ENCODE results near the gene HAGHL.
"Not testable (repeated sequence)": the region's sequence is repeated elsewhere in the genome, so short reads cannot be mapped to it uniquely, and the experiment has no call there.

Gene HAGHL

DNA sequence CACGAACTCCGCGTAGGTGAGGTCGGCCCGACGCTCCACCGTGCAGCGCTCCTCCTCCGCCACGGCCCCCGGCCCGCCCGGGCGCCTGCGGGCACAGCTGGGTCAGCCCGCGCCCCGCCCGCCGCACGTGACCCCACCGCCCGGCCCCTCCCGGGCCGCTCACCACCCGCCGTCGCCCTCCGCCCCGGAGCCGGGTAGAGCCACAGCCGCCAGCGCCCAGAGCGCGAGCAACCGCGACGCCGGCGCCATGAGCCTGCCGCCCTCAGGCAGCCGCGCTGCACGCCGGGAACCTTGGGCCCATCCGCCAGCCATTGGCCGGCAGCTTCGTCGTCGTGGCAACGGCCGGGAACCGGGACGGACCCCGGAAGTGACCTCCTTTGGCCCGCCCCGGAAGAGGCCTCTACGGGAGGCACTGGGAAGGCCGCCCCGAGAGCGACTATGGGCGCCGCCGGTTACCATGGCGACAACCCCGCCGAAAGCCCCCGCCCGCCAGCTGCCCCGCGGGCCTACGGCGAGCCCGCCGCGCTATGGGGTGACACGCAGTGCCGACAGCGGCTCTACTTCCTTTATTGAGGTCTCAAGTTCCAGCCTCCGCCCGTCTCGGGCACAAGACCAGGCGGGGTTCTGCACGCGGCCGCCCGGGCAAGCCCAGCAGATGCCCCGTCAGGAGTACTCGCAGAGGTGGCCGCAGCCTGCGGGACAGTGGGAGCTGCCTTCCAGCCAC lies 42.7 kb upstream of the HAGHL start, which contains the start of gene JMJD8:
JMJD8 (minus strand) TSS at position 264 of the 724 bp plus-strand sequence; CDS start at position 249, 15 bp downstream.
- Mint-ChIP-seq H3K4me3 (peak within 1 kb of the TSS; percentile 84), H3K27ac (peak within 1 kb of the TSS; percentile 87), H3K9me3 (no peaks in the 10 kb centered on the region), H3K27me3 (no peaks in the 10 kb centered on the region), H3K4me1 (ENCODE audit: low read depth) (peaks cover 72% of the 10 kb centered on the region), H3K36me3 (ENCODE audit: low read depth) (peaks cover 71% of the 10 kb centered on the region)
- intact Hi-C loops (cut with micrococcal nuclease) = no loop called here

GRCh38 chr16:684961-685696 lies 41.8 kb upstream of the HAGHL start:
- peak overlapping the region; percentile 87 for H3K27ac Mint-ChIP-seq
- intact Hi-C loops (cut with micrococcal nuclease) = no loop called here
- peaks cover 77% of the 10 kb centered on the region for H3K36me3 Mint-ChIP-seq (ENCODE audit: low read depth)
- H3K27me3 Mint-ChIP-seq = no peaks in the 10 kb centered on the region
- H3K4me1 Mint-ChIP-seq (ENCODE audit: low read depth) = peaks cover 75% of the 10 kb centered on the region
- no peaks in the 10 kb centered on the region for H3K9me3 Mint-ChIP-seq
- H3K4me3 Mint-ChIP-seq = no peak overlapping the region

DNA sequence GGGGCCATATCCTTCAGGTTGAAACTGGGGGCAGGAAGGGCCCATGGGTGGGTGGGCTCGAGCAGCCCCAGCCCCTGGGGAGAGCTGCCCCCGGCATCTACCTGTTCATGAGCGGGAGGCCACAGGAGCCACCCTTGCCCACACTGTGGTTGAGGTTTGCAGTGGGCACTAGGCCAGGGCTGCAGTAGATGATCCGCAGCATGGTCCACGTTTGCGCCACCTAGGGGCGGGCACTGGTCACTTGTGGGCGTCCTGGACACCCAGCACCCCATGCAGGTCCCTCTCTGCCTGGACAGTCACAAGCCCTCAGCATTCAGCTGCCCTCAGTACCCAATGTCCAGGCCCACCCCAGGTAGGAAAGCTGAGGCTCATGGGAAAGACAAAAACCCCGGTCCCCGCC lies 40.9 kb upstream of the HAGHL start:
- intact Hi-C loops (cut with micrococcal nuclease) = no loop called here
- Mint-ChIP-seq H3K9me3 (no peaks in the 10 kb centered on the region), H3K4me1 (ENCODE audit: low read depth) (peaks cover 76% of the 10 kb centered on the region), H3K27me3 (peaks cover 4% of the 10 kb centered on the region), H3K36me3 (ENCODE audit: low read depth) (peaks cover 76% of the 10 kb centered on the region), H3K27ac (peak overlapping the region; percentile 87), H3K4me3 (peak overlapping the region; percentile 17)

GRCh38 chr16:686459-687260 lies 40.2 kb upstream of the HAGHL start:
- peaks cover 72% of the 10 kb centered on the region for H3K4me1 Mint-ChIP-seq (ENCODE audit: low read depth)
- H3K4me3 Mint-ChIP-seq = no peak overlapping the region
- peaks cover 11% of the 10 kb centered on the region for H3K27me3 Mint-ChIP-seq
- no peaks in the 10 kb centered on the region for H3K9me3 Mint-ChIP-seq
- intact Hi-C loops (cut with micrococcal nuclease) = no loop called here
- H3K27ac Mint-ChIP-seq = no peak overlapping the region
- H3K36me3 Mint-ChIP-seq (ENCODE audit: low read depth) = peaks cover 69% of the 10 kb centered on the region

- intact Hi-C loops (cut with micrococcal nuclease) = no loop called here
- no peak overlapping the region for H3K4me3 Mint-ChIP-seq
Measured at GRCh38 chr16:687499-687898, 39.4 kb upstream of the HAGHL start.

GRCh38 chr16:689175-689897 lies 37.6 kb upstream of the HAGHL start:
- Mint-ChIP-seq H3K9me3 (no peaks in the 10 kb centered on the region), H3K27ac (peak overlapping the region; percentile 93), H3K4me3 (peak overlapping the region; percentile 97), H3K27me3 (peaks cover 35% of the 10 kb centered on the region), H3K4me1 (ENCODE audit: low read depth) (peaks cover 54% of the 10 kb centered on the region), H3K36me3 (ENCODE audit: low read depth) (peaks cover 42% of the 10 kb centered on the region)
- intact Hi-C loops (cut with micrococcal nuclease) = no loop called here

More at GRCh38 chr16:687499-687898, 39.4 kb upstream of the HAGHL start:
- Mint-ChIP-seq H3K9me3 (no peaks in the 10 kb centered on the region), H3K36me3 (ENCODE audit: low read depth) (peaks cover 61% of the 10 kb centered on the region), H3K4me1 (ENCODE audit: low read depth) (peaks cover 63% of the 10 kb centered on the region), H3K27me3 (peaks cover 18% of the 10 kb centered on the region), H3K27ac (no peak overlapping the region)

DNA sequence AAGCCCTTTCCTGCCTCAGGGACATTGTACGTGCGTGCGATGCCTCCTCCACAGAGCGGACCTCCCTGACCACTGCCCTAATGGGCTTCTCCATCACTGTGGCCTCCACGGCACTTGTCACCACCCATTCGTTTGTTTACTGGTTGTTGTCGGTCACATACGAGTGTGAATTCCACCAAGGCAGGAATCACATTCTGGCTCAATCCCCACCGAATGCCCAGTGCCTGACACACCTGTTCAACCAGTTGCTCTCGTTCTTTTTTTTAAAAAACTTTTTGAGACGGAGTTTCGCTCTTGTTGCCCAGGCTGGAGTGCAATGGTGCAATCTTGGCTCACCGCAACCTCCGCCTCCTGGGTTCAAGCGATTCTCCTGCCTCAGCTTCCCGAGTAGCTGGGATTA lies 35.7 kb upstream of the HAGHL start:
- Mint-ChIP-seq H3K4me1 (ENCODE audit: low read depth) (peaks cover 47% of the 10 kb centered on the region), H3K27ac (peak overlapping the region; percentile 93), H3K36me3 (ENCODE audit: low read depth) (peaks cover 23% of the 10 kb centered on the region), H3K27me3 (peaks cover 52% of the 10 kb centered on the region), H3K4me3 (peak overlapping the region; percentile 49)
- intact Hi-C loops (cut with micrococcal nuclease); H3K9me3 Mint-ChIP-seq: not testable (repeated sequence)

DNA sequence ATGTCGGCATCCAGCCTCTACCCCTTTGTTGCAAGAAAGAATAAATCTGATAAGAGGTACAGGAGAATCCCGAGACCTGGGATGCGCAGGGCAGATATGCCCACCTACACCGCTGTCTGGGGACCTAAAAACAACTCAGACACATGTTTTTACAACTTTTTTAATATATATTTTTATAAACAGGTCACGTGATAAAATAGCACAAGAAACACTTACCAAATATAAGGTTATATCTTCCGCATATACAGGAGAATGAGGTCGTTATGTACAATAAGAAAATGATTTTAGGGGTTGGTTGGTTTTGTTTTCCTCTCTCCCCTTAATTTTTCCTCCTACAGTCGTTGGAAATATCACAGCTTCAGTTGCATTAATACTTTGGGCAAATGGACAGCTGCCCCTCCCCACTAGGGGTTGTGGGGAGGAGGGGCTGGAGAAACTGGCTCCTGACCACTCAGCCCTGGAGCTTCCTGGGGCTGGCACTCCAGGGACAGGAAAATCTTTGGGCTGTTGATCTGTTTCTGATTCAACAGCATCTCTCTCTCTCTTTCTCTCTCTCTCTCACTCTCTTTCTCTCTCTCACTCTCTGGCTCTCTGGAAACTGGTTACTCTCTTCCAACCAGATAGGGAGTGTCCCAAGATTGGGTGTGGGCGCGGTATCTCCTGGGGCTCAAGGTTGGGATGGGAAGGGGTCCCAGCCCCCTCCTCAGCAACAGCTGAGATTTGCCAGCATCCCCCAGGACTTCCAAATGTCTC lies 34.4 kb upstream of the HAGHL start:
- no peaks in the 10 kb centered on the region for H3K9me3 Mint-ChIP-seq
- H3K4me1 Mint-ChIP-seq (ENCODE audit: low read depth) = peaks cover 43% of the 10 kb centered on the region
- H3K27ac Mint-ChIP-seq = no peak overlapping the region
- intact Hi-C loops (cut with micrococcal nuclease) = no loop called here
- peaks cover 10% of the 10 kb centered on the region for H3K36me3 Mint-ChIP-seq (ENCODE audit: low read depth)
- peaks cover 64% of the 10 kb centered on the region for H3K27me3 Mint-ChIP-seq
- no peak overlapping the region for H3K4me3 Mint-ChIP-seq

GRCh38 chr16:693364-693763 lies 33.5 kb upstream of the HAGHL start:
- no peak overlapping the region for H3K27ac Mint-ChIP-seq
- intact Hi-C loops (cut with micrococcal nuclease) = no loop called here
- peaks cover 72% of the 10 kb centered on the region for H3K27me3 Mint-ChIP-seq
- H3K9me3 Mint-ChIP-seq = no peaks in the 10 kb centered on the region
- H3K4me1 Mint-ChIP-seq (ENCODE audit: low read depth) = peaks cover 43% of the 10 kb centered on the region
- no peak overlapping the region for H3K4me3 Mint-ChIP-seq
- H3K36me3 Mint-ChIP-seq (ENCODE audit: low read depth) = peaks cover 7% of the 10 kb centered on the region

- H3K27ac Mint-ChIP-seq = no peak overlapping the region
- H3K27me3 Mint-ChIP-seq = peaks cover 76% of the 10 kb centered on the region
- no peak overlapping the region for H3K4me3 Mint-ChIP-seq
- H3K4me1 Mint-ChIP-seq (ENCODE audit: low read depth) = peaks cover 39% of the 10 kb centered on the region
- H3K9me3 Mint-ChIP-seq = no peaks in the 10 kb centered on the region
- H3K36me3 Mint-ChIP-seq (ENCODE audit: low read depth) = peaks cover 7% of the 10 kb centered on the region
- intact Hi-C loops (cut with micrococcal nuclease) = no loop called here
Measured at GRCh38 chr16:693766-694165, 33.1 kb upstream of the HAGHL start.

DNA sequence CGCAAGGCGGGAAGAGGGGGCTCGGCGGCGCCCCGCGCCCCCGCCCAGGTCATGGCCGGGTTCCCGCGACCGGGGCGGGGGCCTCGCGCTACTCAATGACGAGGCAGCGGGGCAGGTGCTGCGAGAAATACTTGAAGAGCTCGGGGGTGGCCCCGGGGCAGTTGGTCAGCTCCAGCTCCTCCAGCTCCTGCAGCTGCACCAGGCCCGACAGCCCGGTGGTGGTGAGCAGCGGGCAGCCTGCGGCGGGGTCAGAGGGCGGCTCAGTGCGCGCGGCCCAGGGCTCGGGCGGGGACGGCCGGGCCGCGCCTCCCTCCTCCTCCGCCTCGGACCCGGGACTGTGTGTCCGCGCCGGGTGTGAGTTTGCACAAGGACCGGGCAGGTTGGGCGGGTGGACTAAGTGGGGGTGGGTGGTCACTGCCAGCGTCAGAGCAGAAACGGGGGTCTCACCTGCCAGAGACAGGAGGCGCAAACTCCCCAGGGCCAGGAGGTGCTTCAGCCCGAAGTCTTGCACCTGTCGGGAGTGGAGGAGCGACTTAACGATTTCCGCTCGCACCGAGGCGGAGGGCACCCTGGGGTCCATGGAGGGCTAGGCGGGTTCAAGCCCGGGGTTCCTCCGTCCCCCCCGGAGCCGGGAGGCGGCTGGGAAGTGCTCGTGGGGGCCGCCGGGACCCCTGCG lies 32.6 kb upstream of the HAGHL start:
- Mint-ChIP-seq H3K4me1 (ENCODE audit: low read depth) (peaks cover 33% of the 10 kb centered on the region), H3K36me3 (ENCODE audit: low read depth) (peaks cover 7% of the 10 kb centered on the region), H3K4me3 (peak overlapping the region; percentile 34), H3K27me3 (peaks cover 82% of the 10 kb centered on the region), H3K9me3 (no peaks in the 10 kb centered on the region), H3K27ac (no peak overlapping the region)
- intact Hi-C loops (cut with micrococcal nuclease) = no loop called here

- no peaks in the 10 kb centered on the region for H3K9me3 Mint-ChIP-seq
- H3K4me1 Mint-ChIP-seq (ENCODE audit: low read depth) = peaks cover 28% of the 10 kb centered on the region
- H3K36me3 Mint-ChIP-seq (ENCODE audit: low read depth) = peaks cover 3% of the 10 kb centered on the region
- no peak overlapping the region for H3K27ac Mint-ChIP-seq
- intact Hi-C loops (cut with micrococcal nuclease) = no loop called here
- H3K27me3 Mint-ChIP-seq = peaks cover 88% of the 10 kb centered on the region
- no peak overlapping the region for H3K4me3 Mint-ChIP-seq
Measured at GRCh38 chr16:694863-695354, 32.0 kb upstream of the HAGHL start.
